ENCODE results near the gene RNF5. TPM values are rescaled to one million over a fixed set of nuclear protein-coding genes. Genes with fewer than 3 reads are reported as not detected.
"Not testable (repeated sequence)": the region's sequence is repeated elsewhere in the genome, so short reads cannot be mapped to it uniquely, and the experiment has no call there.

RNF5 gene
- total RNA-seq, 1 donor from 2014 or later = 58.8 TPM

- DNase-seq (ENCODE audit: low read depth) = no peak
Measured at GRCh38 chr6:32204268-32204715, 26.1 kb downstream of the RNF5 start.

- no peak for DNase-seq (ENCODE audit: low read depth)
Measured at GRCh38 chr6:32208996-32209395, 30.8 kb downstream of the RNF5 start.

GRCh38 chr6:32210191-32210601 lies 32.0 kb downstream of the RNF5 start:
- no peak for DNase-seq (ENCODE audit: low read depth)

GRCh38 chr6:32211432-32211831 lies 33.2 kb downstream of the RNF5 start:
- DNase-seq (ENCODE audit: low read depth) = not testable (repeated sequence)

- DNase-seq (ENCODE audit: low read depth) = no peak
Measured at GRCh38 chr6:32212076-32212760, 34.0 kb downstream of the RNF5 start.

- DNase-seq (ENCODE audit: low read depth) = no peak
Measured at GRCh38 chr6:32213649-32214048, 35.4 kb downstream of the RNF5 start.

GRCh38 chr6:32214126-32214525 lies 35.9 kb downstream of the RNF5 start:
- no peak for DNase-seq (ENCODE audit: low read depth)

GRCh38 chr6:32215617-32216016 lies 37.4 kb downstream of the RNF5 start:
- DNase-seq (ENCODE audit: low read depth) = no peak

- DNase-seq (ENCODE audit: low read depth) = no peak
Measured at GRCh38 chr6:32216285-32216684, 38.1 kb downstream of the RNF5 start.

- DNase-seq (ENCODE audit: low read depth) = no peak
Measured at GRCh38 chr6:32216998-32217397, 38.8 kb downstream of the RNF5 start.

GRCh38 chr6:32218167-32218566 lies 40.0 kb downstream of the RNF5 start:
- no peak for DNase-seq (ENCODE audit: low read depth)

GRCh38 chr6:32220021-32220420 lies 41.8 kb downstream of the RNF5 start:
- DNase-seq (ENCODE audit: low read depth) = no peak

- no peak for DNase-seq (ENCODE audit: low read depth)
Measured at GRCh38 chr6:32222333-32223230, 44.4 kb downstream of the RNF5 start.

GRCh38 chr6:32223258-32224235 lies 45.3 kb downstream of the RNF5 start, which contains the start of gene NOTCH4:
NOTCH4 (minus strand) TSS chr6:32224067; CDS start chr6:32223928, 139 bp downstream.
- no peak for DNase-seq (ENCODE audit: low read depth)

GRCh38 chr6:32224696-32225095 lies 46.5 kb downstream of the RNF5 start:
- no peak for DNase-seq (ENCODE audit: low read depth)

GRCh38 chr6:32226434-32226833 lies 48.2 kb downstream of the RNF5 start:
- no peak for DNase-seq (ENCODE audit: low read depth)

Other genes with a start within 250 kb of the RNF5 start
- gene CFB, start 232.3 kb upstream of the RNF5 start, total RNA-seq = 24.3 and 32.7 TPM in 2 replicates
- gene NELFE, start 219.4 kb upstream of the RNF5 start, total RNA-seq = 92.3 and 146 TPM in 2 replicates
- 46.5 and 47.3 TPM in 2 replicates for gene SKIC2, start 219.2 kb upstream of the RNF5 start, total RNA-seq
- 10.6 and 16.9 TPM in 2 replicates for gene DXO, start 206.3 kb upstream of the RNF5 start, total RNA-seq
- 1.6 and 42.4 TPM in 2 replicates for gene C4A, start 196.3 kb upstream of the RNF5 start, total RNA-seq
- 0.35 and 32.2 TPM in 2 replicates for gene C4B, start 163.6 kb upstream of the RNF5 start, total RNA-seq
- gene CYP21A2, start 140.0 kb upstream of the RNF5 start, total RNA-seq = 0.20 TPM in 1 of 2 replicates, not detected in the other
- gene TNXB, start 69.1 kb upstream of the RNF5 start, total RNA-seq = 0.75 TPM in 1 of 2 replicates, not detected in the other
- gene ATF6B, start 50.2 kb upstream of the RNF5 start, total RNA-seq = 16.5 and 26.2 TPM in 2 replicates
- gene FKBPL, start 48.1 kb upstream of the RNF5 start, total RNA-seq = 5.6 and 7.6 TPM in 2 replicates
- gene PRRT1, start 26.5 kb upstream of the RNF5 start, total RNA-seq = not detected in 2 replicates
- 10.4 and 48.7 TPM in 2 replicates for gene PPT2, start 24.3 kb upstream of the RNF5 start, total RNA-seq
- 1.3 TPM in 1 of 2 replicates, not detected in the other for gene EGFL8, start 13.8 kb upstream of the RNF5 start, total RNA-seq
- 9.9 and 30.8 TPM in 2 replicates for gene AGPAT1, start 2.3 kb upstream of the RNF5 start, total RNA-seq
- 0.60 TPM in 1 of 2 replicates, not detected in the other for gene AGER, start 5.8 kb downstream of the RNF5 start, total RNA-seq
- gene PBX2, start 11.8 kb downstream of the RNF5 start, total RNA-seq = 32.0 and 55.9 TPM in 2 replicates
- 0.40 and 1.9 TPM in 2 replicates for gene GPSM3, start 14.2 kb downstream of the RNF5 start, total RNA-seq
- gene NOTCH4, start 45.7 kb downstream of the RNF5 start, total RNA-seq = 0.52 and 0.85 TPM in 2 replicates
- gene TSBP1, start 193.5 kb downstream of the RNF5 start, total RNA-seq = not detected in 2 replicates
- gene BTNL2, start 228.8 kb downstream of the RNF5 start, total RNA-seq = not detected in 2 replicates

Data from renal cortical epithelial cell (primary cell).